Vagina (tissue), 2 donors: ENCODE measurements around the gene HABP2.

Experiments used
- CTCF ChIP-seq, 3 experiments: fragments of 450-650 bp in 2 of 3; fragments of 200-600 bp in 1 of 3; sonication (generic) in 1 of 3; IDR thresholded peaks; one replicate each; pipeline ENCODE4 v1.5.1; 2017 to 2019; ENCODE audit warnings: antibody characterized with exemption in 3 of 3, mild to moderate bottlenecking in 2 of 3, moderate library complexity in 2 of 3
- POLR2A ChIP-seq, 2 donors: fragments of 450-650 bp; IDR thresholded peaks; one replicate each; pipeline ENCODE4 v1.6.1; 2017; ENCODE audit warnings: antibody characterized with exemption in 2 of 2, mild to moderate bottlenecking in 2 of 2, moderate library complexity in 2 of 2
- POLR2AphosphoS5 ChIP-seq, 2 donors: sonication (generic); formaldehyde crosslinking; IDR thresholded peaks; one replicate each; pipeline ENCODE4 v1.9.0; 2017; ENCODE audit warnings: antibody characterized with exemption in 2 of 2, mild to moderate bottlenecking in 2 of 2, low read depth in 1 of 2; ENCODE audit not compliant: insufficient read depth in 1 of 2

GRCh38 chr10:113552701-113553100 is at the start of gene HABP2:
- TF ChIP-seq POLR2AphosphoS5 (IDR thresholded peaks at IDR 0.05; ENCODE audit: insufficient read depth in 1 of 2, low read depth in 1 of 2): no peak
- TF ChIP-seq CTCF (IDR thresholded peaks at IDR 0.05): no peak
- TF ChIP-seq POLR2A (IDR thresholded peaks at IDR 0.05): no peak
